Neural cell (in vitro differentiated cells): ENCODE measurements around the gene TSEN2. TPM values are rescaled to one million over a fixed set of nuclear protein-coding genes. Genes with fewer than 3 reads are reported as not detected.

Experiments
- H2AFZ ChIP-seq: fragments of 200-600, 300-800 bp; sonication (generic), shearing (Covaris generic); 2 replicates; pipeline ENCODE4 v1.6.0; 2014; ENCODE audit warnings: low read depth, mild to moderate bottlenecking, antibody characterized with exemption, low read length, moderate library complexity
- H3F3A ChIP-seq: fragments of 200-600 bp; shearing (Covaris generic); 2 replicates; pipeline ENCODE4 v1.6.1; 2016; ENCODE audit warnings: mild to moderate bottlenecking, moderate library complexity, mixed read lengths, antibody characterized with exemption, low read length; ENCODE audit not compliant: insufficient read depth, poor library complexity, severe bottlenecking
- H3K27ac ChIP-seq: fragments of 200-600, 300-800 bp; sonication (generic), shearing (Covaris generic); 2 replicates; pipeline ENCODE4 v1.5.1; 2014; ENCODE audit warnings: mild to moderate bottlenecking, low read length, moderate library complexity
- H3K27me3 ChIP-seq: fragments of 300-800, 200-600 bp; sonication (generic), shearing (Covaris generic); 2 replicates; pipeline ENCODE4 v1.6.0; 2014; ENCODE audit warnings: mild to moderate bottlenecking, low read depth, low read length, moderate library complexity; ENCODE audit not compliant: insufficient read depth
- H3K36me3 ChIP-seq: fragments of 300-800, 200-600 bp; sonication (generic), shearing (Covaris generic); 2 replicates; pipeline ENCODE4 v1.5.1; 2014; ENCODE audit warnings: mild to moderate bottlenecking, antibody characterized with exemption, low read length, moderate library complexity; ENCODE audit not compliant: insufficient read depth
- H3K4me2 ChIP-seq: fragments of 300-800, 200-600 bp; sonication (generic), shearing (Covaris generic); 2 replicates; pipeline ENCODE4 v1.6.0; 2014; ENCODE audit warnings: mild to moderate bottlenecking, low read length
- H3K4me3 ChIP-seq: fragments of 300-800, 200-600 bp; sonication (generic), shearing (Covaris generic); 2 replicates; pipeline ENCODE4 v1.5.1; 2014; ENCODE audit warnings: mild to moderate bottlenecking, low read length, moderate library complexity
- H3K79me2 ChIP-seq: fragments of 200-600 bp; shearing (Covaris generic); replicated peaks from 2 replicates; pipeline ENCODE4 v1.6.0; 2014; ENCODE audit warnings: mild to moderate bottlenecking, low read length, moderate library complexity; ENCODE audit not compliant: insufficient read depth
- H3K9ac ChIP-seq: fragments of 300-800, 200-600 bp; sonication (generic), shearing (Covaris generic); 2 replicates; pipeline ENCODE4 v1.6.1; 2016; ENCODE audit warnings: mild to moderate bottlenecking, low read length, mixed read lengths
- H3K9me2 ChIP-seq: fragments of 200-600 bp; shearing (Covaris generic); 2 replicates; pipeline ENCODE4 v1.6.1; 2016; ENCODE audit warnings: mild to moderate bottlenecking, low read length, mixed read lengths; ENCODE audit not compliant: insufficient read depth
- H3K9me3 ChIP-seq: fragments of 200-600, 300-800 bp; sonication (generic), shearing (Covaris generic); 2 replicates; pipeline ENCODE4 v1.6.1; 2016; ENCODE audit warnings: mild to moderate bottlenecking, mixed run types, low read length, moderate library complexity, mixed read lengths
- H4K20me1 ChIP-seq: fragments of 200-600 bp; shearing (Covaris generic); 2 replicates; pipeline ENCODE4 v1.6.1; 2016; ENCODE audit warnings: mild to moderate bottlenecking, mixed run types; ENCODE audit not compliant: insufficient read depth
- CTCF ChIP-seq: fragments of 450-650 bp; IDR thresholded peaks from 2 replicates; pipeline ENCODE4 v1.5.1; 2014; ENCODE audit warnings: antibody characterized with exemption, mild to moderate bottlenecking, moderate library complexity; ENCODE audit not compliant: poor library complexity, severe bottlenecking
- EP300 ChIP-seq: fragments of 450-650 bp; conservative IDR thresholded peaks from 2 replicates; pipeline ENCODE4 v1.6.1; 2014; ENCODE audit warnings: antibody characterized with exemption, mild to moderate bottlenecking, moderate library complexity; ENCODE audit not compliant: poor library complexity, severe bottlenecking
- EZH2 ChIP-seq: fragments of 200-600, 300-800 bp; shearing (Covaris generic), sonication (generic); IDR thresholded peaks from 2 replicates; pipeline ENCODE4 v1.6.1; 2014; ENCODE audit warnings: antibody characterized with exemption, low read length, borderline replicate concordance, mild to moderate bottlenecking; ENCODE audit not compliant: insufficient read depth, poor library complexity, severe bottlenecking
- MXI1 ChIP-seq: fragments of 450-650 bp; conservative IDR thresholded peaks from 2 replicates; pipeline ENCODE4 v1.6.1; 2014; ENCODE audit warnings: antibody characterized with exemption, mild to moderate bottlenecking; ENCODE audit not compliant: poor library complexity, severe bottlenecking
- POLR2AphosphoS5 ChIP-seq: IDR thresholded peaks from 2 replicates; pipeline ENCODE4 v1.6.1; 2012
- RAD21 ChIP-seq: fragments of 450-650 bp; conservative IDR thresholded peaks from 2 replicates; pipeline ENCODE4 v1.6.1; 2014; ENCODE audit warnings: antibody characterized with exemption, mild to moderate bottlenecking, moderate library complexity
- REST ChIP-seq: IDR thresholded peaks from 2 replicates; pipeline ENCODE4 v1.6.1; 2012; ENCODE audit warnings: borderline replicate concordance
- SMC3 ChIP-seq: fragments of 450-650 bp; conservative IDR thresholded peaks from 2 replicates; pipeline ENCODE4 v1.6.1; 2014; ENCODE audit warnings: antibody characterized with exemption, mild to moderate bottlenecking, moderate library complexity; ENCODE audit not compliant: poor library complexity
- TAF1 ChIP-seq: IDR thresholded peaks from 2 replicates; pipeline ENCODE4 v1.6.1; 2012; ENCODE audit warnings: low read depth
- polyA plus RNA-seq: library from polyadenylated mRNA; depleted of rRNA; stranded (reverse); fragments of >200 nt; gene quantifications from 2 replicates; pipeline ENCODE4 v1.2.3, GENCODE V29; 2014

Gene TSEN2
- polyA plus RNA-seq, 1 donor from 2014 or later = 22.6 TPM

DNA sequence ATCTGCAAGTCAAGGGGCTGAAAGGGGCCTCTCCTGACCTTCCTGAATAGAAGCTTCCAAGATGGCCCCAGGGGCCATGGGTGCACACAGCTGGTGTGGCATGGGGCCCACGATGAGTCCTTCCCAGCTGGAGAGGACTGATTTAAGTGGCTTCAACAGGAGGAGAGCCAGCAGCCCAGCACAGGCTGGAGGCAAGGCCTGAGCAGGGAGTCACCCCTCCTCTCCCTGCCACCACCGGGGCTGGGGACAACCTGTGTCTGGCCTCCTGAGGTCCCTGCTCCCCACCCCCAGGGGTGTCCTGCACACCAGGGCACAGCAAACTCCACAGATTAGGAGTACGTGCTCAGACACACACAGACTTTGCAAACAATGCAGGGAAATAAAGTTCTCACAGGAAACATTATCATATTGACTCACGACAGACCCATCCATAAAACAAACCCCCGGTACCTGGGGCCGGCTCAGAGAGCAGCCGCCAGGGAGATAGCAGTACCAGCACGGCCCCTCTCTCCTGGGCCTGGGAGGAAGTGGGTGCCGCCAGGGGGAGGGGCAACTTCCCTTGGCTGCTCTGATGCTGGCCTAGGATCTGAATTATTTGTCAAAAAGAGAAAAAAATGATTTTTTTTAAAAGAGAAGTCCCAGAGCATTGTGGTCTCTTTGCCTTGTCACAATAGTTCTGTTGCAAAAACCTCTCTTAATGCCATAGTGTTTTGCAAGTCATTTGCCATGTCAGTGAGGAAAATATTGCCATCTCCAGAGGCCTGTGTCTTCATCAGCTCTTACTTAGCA, 21.9 kb upstream of the TSEN2 start:
- Histone ChIP-seq H3K9me3 (no peaks in the 10 kb centered on the region), H3K27me3 (no peaks in the 10 kb centered on the region), H3K9ac (no peak overlapping the region), H3K9me2 (no peaks in the 10 kb centered on the region), H3K79me2 (no peaks in the 10 kb centered on the region), H3K4me2 (no peak overlapping the region), H3K36me3 (no peaks in the 10 kb centered on the region), H4K20me1 (no peaks in the 10 kb centered on the region), H2AFZ (no peak overlapping the region), H3F3A (no peaks in the 10 kb centered on the region), H3K27ac (no peak overlapping the region), H3K4me3 (no peak overlapping the region)
- no peak for TF ChIP-seq EP300
- TF ChIP-seq CTCF = no peak
- no peak for TF ChIP-seq EZH2

- TF ChIP-seq RAD21 = no peak
- Histone ChIP-seq H4K20me1 (no peaks in the 10 kb centered on the region), H2AFZ (no peak overlapping the region), H3K27ac (no peak overlapping the region), H3K4me2 (no peak overlapping the region), H3K4me3 (no peak overlapping the region), H3K9ac (no peak overlapping the region), H3K27me3 (no peaks in the 10 kb centered on the region), H3K9me2 (no peaks in the 10 kb centered on the region), H3K9me3 (no peaks in the 10 kb centered on the region), H3K79me2 (no peaks in the 10 kb centered on the region), H3F3A (no peaks in the 10 kb centered on the region), H3K36me3 (no peaks in the 10 kb centered on the region)
Measured at GRCh38 chr3:12463686-12464085, 20.6 kb upstream of the TSEN2 start.

DNA sequence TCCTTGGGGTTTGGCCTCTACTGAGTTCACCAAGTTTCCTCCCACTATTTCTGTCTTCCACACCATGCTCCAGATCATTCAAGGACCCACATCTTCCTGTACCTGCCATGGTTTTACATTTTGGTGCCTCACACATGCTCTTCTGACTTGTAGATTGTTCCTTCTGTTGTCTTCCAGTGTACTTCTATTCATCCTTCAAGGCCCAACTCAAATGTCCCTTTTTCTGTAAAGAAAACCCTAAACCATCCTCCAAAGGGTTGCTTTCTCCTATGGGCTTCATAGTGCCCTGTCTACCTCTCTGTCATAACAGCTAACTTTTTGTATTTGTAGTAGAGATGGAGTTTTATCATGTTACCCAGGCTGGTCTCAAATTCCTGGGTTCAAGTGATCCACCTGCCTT, 20.1 kb upstream of the TSEN2 start:
- no peaks in the 10 kb centered on the region for H4K20me1 ChIP-seq
- no peak overlapping the region for H3K4me3 ChIP-seq
- no peaks in the 10 kb centered on the region for H3K9me3 ChIP-seq
- no peaks in the 10 kb centered on the region for H3K9me2 ChIP-seq
- no peak overlapping the region for H3K9ac ChIP-seq
- no peaks in the 10 kb centered on the region for H3F3A ChIP-seq
- H3K27me3 ChIP-seq = no peaks in the 10 kb centered on the region
- TF ChIP-seq SMC3 (no peak), EZH2 (no peak), MXI1 (no peak), POLR2AphosphoS5 (no peak), TAF1 (no peak), REST (no peak), EP300 (no peak), CTCF (no peak), RAD21 (no peak)
- no peak overlapping the region for H2AFZ ChIP-seq
- H3K79me2 ChIP-seq = no peaks in the 10 kb centered on the region
- H3K36me3 ChIP-seq = no peaks in the 10 kb centered on the region
- no peak overlapping the region for H3K27ac ChIP-seq
- H3K4me2 ChIP-seq = no peak overlapping the region
